HFFc6 (cell line): ENCODE results near the gene SAMD14. TPM values are rescaled to one million over a fixed set of nuclear protein-coding genes. Genes with fewer than 3 reads are reported as not detected.

Source experiments
- DNase-seq: peaks from one replicate; pipeline ENCODE4 v3.0.0-alpha.2; 2018
- H3K27ac Mint-ChIP-seq: 2 replicates; pipeline ENCODE4 v1.8.0; 2020; ENCODE audit warnings: mild to moderate bottlenecking, mixed read lengths
- H3K27me3 Mint-ChIP-seq: 2 replicates; pipeline ENCODE4 v1.8.0; 2021; ENCODE audit warnings: mild to moderate bottlenecking, moderate library complexity, mixed read lengths; ENCODE audit not compliant: insufficient read depth
- H3K36me3 Mint-ChIP-seq: 2 replicates; pipeline ENCODE4 v1.8.0; 2021; ENCODE audit warnings: low read depth, mixed read lengths
- H3K4me1 Mint-ChIP-seq: 2 replicates; pipeline ENCODE4 v1.8.0; 2020; ENCODE audit warnings: low read depth, mixed read lengths
- H3K4me3 Mint-ChIP-seq: 2 replicates; pipeline ENCODE4 v1.8.0; 2020; ENCODE audit warnings: mild to moderate bottlenecking, moderate library complexity, mixed read lengths
- H3K9me3 Mint-ChIP-seq: 2 replicates; pipeline ENCODE4 v1.8.0; 2020; ENCODE audit warnings: mild to moderate bottlenecking, mixed read lengths
- total RNA-seq, 6 experiments: library from RNA; stranded (reverse); fragmentation: NEBNext Ultra II Directional; extraction: Animal tissue kit (Norgen Biotek cat#: 25700); gene quantifications; 2 replicates in 1 of 6; 3 replicates in 5 of 6; pipeline ENCODE4 v1.2.3, GENCODE V29; 2021
- TF ChIP-seq, protein P1 (sequence below): fragments of 200-600 bp; sonication (generic); IDR thresholded peaks from 2 replicates; pipeline ENCODE4 v1.5.0; 2021; ENCODE audit warnings: antibody characterized with exemption, mild to moderate bottlenecking

SAMD14 gene
- total RNA-seq, 6 experiments from 2014 or later, result 4.3 to 14.1 (median 11.4) TPM

DNA sequence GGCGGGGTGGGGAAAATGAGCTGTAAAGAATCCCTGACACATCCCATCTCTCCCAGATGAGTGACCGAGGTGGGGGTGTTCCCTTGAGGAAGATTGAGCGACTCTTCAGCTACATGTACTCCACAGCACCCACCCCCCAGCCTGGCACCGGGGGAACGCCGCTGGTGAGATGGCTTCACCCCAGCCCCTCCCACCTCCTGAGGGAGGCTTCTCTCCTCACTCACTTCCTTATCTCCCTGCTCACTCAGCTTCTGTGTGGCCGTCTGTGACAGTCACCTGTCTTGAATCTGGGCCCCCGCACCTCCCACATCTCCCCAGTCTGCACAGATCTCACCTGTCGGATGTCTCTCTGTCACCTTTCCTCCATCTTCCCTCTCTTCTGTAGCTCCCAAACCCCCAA lies 21.4 kb downstream of the SAMD14 start:
- Mint-ChIP-seq H3K4me3 (no peak overlapping the region), H3K9me3 (no peaks in the 10 kb centered on the region), H3K27me3 (peaks cover 3% of the 10 kb centered on the region; the same call in 1 of the 2 replicates), H3K27ac (peak overlapping the region; percentile 12), H3K4me1 (peaks cover 24% of the 10 kb centered on the region), H3K36me3 (no peaks in the 10 kb centered on the region)
- TF ChIP-seq, protein P1, sequence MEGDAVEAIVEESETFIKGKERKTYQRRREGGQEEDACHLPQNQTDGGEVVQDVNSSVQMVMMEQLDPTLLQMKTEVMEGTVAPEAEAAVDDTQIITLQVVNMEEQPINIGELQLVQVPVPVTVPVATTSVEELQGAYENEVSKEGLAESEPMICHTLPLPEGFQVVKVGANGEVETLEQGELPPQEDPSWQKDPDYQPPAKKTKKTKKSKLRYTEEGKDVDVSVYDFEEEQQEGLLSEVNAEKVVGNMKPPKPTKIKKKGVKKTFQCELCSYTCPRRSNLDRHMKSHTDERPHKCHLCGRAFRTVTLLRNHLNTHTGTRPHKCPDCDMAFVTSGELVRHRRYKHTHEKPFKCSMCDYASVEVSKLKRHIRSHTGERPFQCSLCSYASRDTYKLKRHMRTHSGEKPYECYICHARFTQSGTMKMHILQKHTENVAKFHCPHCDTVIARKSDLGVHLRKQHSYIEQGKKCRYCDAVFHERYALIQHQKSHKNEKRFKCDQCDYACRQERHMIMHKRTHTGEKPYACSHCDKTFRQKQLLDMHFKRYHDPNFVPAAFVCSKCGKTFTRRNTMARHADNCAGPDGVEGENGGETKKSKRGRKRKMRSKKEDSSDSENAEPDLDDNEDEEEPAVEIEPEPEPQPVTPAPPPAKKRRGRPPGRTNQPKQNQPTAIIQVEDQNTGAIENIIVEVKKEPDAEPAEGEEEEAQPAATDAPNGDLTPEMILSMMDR, result no peak
- DNase-seq, result no peak

DNA sequence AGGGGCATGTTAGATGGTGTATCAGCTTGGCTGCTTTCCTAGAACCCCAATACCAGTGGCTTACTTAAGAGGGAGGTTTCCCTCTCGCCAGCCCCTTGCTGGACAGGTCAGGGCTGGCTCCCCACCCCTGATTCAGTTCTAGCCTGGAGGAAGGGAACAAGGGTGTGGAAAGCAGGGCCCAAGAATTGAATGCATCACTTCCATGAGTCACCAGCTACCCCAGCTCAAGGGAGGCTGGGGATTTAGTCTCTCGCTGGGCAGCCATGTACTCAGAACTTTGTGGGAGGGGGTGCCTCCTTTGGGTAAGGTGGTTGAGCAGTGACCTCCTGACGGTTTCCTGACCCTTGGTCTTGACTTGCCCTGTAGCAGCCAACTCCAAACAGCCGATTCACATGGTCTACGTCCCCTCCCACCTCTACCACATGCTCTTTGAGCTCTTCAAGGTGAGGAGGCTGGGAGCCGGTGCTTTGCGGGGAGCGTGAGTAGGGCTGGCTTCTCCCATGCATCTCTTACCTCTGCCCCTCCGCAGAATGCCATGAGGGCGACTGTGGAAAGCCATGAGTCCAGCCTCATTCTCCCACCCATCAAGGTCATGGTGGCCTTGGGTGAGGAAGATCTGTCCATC lies 22.1 kb downstream of the SAMD14 start:
- Mint-ChIP-seq H3K36me3 (no peaks in the 10 kb centered on the region), H3K27me3 (peaks cover 1% of the 10 kb centered on the region; the same call in 1 of the 2 replicates), H3K4me3 (no peak overlapping the region), H3K9me3 (no peaks in the 10 kb centered on the region), H3K4me1 (peaks cover 24% of the 10 kb centered on the region), H3K27ac (peak overlapping the region; percentile 53)
- TF ChIP-seq, protein P1, result no peak
- DNase-seq, result peak; percentile 55

DNA sequence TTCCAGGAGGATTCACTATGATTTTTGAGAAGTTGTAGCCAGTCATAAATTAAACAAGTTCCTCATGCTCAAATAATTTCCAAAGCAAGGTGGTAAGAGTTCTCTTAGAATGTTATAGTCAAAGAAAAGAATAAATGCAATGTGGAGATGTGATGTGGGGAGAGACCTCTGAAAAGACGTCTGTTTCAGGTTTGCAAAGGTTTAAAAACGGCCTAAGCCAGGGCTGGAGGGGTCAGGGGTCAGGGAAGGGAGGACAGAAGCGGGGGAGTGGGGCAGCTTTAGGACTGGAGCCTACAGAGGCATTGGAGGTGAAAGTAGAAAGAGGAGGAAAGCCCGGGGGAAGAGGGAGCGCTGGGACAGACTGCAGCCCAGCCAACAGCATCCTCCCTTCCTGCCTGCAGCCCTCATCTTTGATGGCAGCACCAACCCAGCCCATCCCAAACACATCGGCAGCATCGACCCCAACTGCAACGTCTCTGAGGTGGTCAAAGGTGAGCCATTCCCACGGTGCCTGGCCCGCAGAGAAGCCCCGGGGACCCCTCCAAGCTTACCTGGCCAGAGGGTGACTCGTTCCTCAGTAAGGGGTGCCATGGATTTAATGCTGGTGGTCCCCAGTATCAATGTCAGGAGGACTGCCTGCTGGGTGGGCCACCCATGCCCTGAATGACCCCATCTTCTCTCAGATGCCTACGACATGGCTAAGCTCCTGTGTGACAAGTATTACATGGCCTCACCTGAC lies 23.4 kb downstream of the SAMD14 start:
- H3K27ac Mint-ChIP-seq, result no peak overlapping the region
- H3K36me3 Mint-ChIP-seq, result no peaks in the 10 kb centered on the region
- H3K4me3 Mint-ChIP-seq, result no peak overlapping the region
- no peaks in the 10 kb centered on the region; the same call in 1 of the 2 replicates for H3K27me3 Mint-ChIP-seq
- TF ChIP-seq, protein P1, result no peak
- DNase-seq, result no peak
- H3K4me1 Mint-ChIP-seq, result peaks cover 32% of the 10 kb centered on the region
- H3K9me3 Mint-ChIP-seq, result no peaks in the 10 kb centered on the region

DNA sequence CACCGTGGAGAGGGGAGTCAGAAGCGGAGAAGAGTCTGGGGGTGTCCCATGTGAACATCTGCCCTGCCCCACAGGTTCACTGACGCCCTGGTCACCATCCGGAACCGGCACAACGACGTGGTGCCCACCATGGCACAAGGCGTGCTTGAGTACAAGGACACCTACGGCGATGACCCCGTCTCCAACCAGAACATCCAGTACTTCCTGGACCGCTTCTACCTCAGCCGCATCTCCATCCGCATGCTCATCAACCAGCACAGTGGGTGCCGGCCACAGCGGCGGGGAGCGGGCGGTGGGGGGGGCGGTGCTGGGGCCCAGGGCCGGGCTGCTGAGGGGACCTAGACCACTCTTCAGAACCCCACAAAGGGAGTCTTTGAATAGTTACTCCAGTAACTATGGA lies 24.1 kb downstream of the SAMD14 start:
- DNase-seq, result no peak
- no peaks in the 10 kb centered on the region for H3K9me3 Mint-ChIP-seq
- H3K27ac Mint-ChIP-seq, result no peak overlapping the region
- peaks cover 39% of the 10 kb centered on the region for H3K4me1 Mint-ChIP-seq
- TF ChIP-seq, protein P1, result no peak
- no peaks in the 10 kb centered on the region; the same call in 1 of the 2 replicates for H3K27me3 Mint-ChIP-seq
- H3K4me3 Mint-ChIP-seq, result no peak overlapping the region
- H3K36me3 Mint-ChIP-seq, result no peaks in the 10 kb centered on the region

DNA sequence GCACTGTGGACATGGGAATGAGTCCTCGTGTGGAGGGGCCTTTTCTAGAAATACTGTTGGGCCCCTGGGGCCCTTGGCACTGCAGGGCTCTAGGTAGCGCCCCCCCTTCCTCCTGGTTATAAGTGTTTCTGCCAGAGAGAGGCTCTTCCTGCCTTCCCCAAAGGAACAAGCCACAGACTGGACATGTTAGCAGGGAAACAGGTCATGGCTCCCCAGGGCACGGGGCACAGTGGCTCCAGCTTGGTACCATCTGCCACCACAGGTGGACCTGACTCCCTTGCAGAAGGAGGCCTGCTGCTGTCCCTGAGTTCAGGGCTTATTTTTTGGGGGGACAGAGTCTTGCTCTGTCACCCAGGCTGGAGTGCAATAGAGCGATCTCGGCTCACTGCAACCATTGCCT lies 26.0 kb downstream of the SAMD14 start:
- H3K9me3 Mint-ChIP-seq, result no peaks in the 10 kb centered on the region
- no peaks in the 10 kb centered on the region for H3K36me3 Mint-ChIP-seq
- no peak for DNase-seq
- no peak overlapping the region for H3K27ac Mint-ChIP-seq
- TF ChIP-seq, protein P1, result no peak
- no peaks in the 10 kb centered on the region; the same call in 1 of the 2 replicates for H3K27me3 Mint-ChIP-seq
- no peak overlapping the region for H3K4me3 Mint-ChIP-seq
- peaks cover 52% of the 10 kb centered on the region for H3K4me1 Mint-ChIP-seq
